Motor neuron (in vitro differentiated cells): ENCODE results near the gene LDLRAD4. TPM values are rescaled to one million over a fixed set of nuclear protein-coding genes. Genes with fewer than 3 reads are reported as not detected.

Experiments used
- ATAC-seq, 8 experiments: fragments of 200-7000 bp; cut with Tn5 transposase; replicated peaks in 6 of 8; 2 replicates each; pipeline ENCODE4 v1.8.0; 2021; ENCODE audit warnings: mild to moderate bottlenecking in 8 of 8, moderate library complexity in 8 of 8
- H3K27ac ChIP-seq, 2 donors: fragments of 250-450 bp; sonication (Bioruptor Pico); 2 replicates each; pipeline ENCODE4 v1.9.0; 2021; ENCODE audit warnings: antibody characterized with exemption in 2 of 2, mild to moderate bottlenecking in 2 of 2, moderate library complexity in 1 of 2
- H3K4me1 ChIP-seq, 2 donors: fragments of 250-450 bp; sonication (Bioruptor Pico); replicated peaks in 1 of 2; 2 replicates each; pipeline ENCODE4 v1.6.1; 2021; ENCODE audit warnings: antibody characterized with exemption in 2 of 2, mild to moderate bottlenecking in 2 of 2, moderate library complexity in 1 of 2
- H3K4me3 ChIP-seq, 5 donors: fragments of 250-450 bp; sonication (Bioruptor Pico); 2 replicates each; pipeline ENCODE4 v1.9.0; 2021; ENCODE audit warnings: antibody characterized with exemption in 5 of 5, mild to moderate bottlenecking in 5 of 5, moderate library complexity in 4 of 5
- WGBS, 10 experiments: fragments of 450-650 bp; shearing (Covaris generic); methylation state at CpG; one replicate each; pipeline ENCODE4 v1.0.0; 2022; 5-methylcytosine and 5-hydroxymethylcytosine counted together
- in situ Hi-C, 9 experiments: fragments of 400-800 bp; cut with MboI; loops; one replicate each; pipeline ENCODE4 v1.15.0; 2021; ENCODE audit warnings: low sequenced_read_pairs in 9 of 9, low pct_unique_long_range_greater_than_20kb in 2 of 9; ENCODE audit not compliant: unreplicated experiment in 9 of 9
- total RNA-seq, 8 experiments: library from RNA; unstranded; fragments of 300-600 nt; gene quantifications; 2 replicates each; pipeline versions ENCODE4 v1.2.3 to v1.2.4, GENCODE V29; 2022

LDLRAD4 gene
- total RNA-seq, 8 experiments from 2014 or later: 0.25 to 39.8 (median 1.8) TPM

- no peak overlapping the region for H3K27ac ChIP-seq
- no peak overlapping the region for H3K4me3 ChIP-seq
- in situ Hi-C loops: loop anchor here in 3 of 9 experiments (10.0 to 25.0 kb wide), 2 partner anchors 75 to 418 kb away; partner anchors contain the start of gene LDLRAD4 (in 2 of the 3)
- 0 to 67% (median 32%) methylated on average over 1 to 6 of the region's 8 CpGs for WGBS, 10 experiments
- peaks cover 4% of the 10 kb centered on the region in 2 donors for H3K4me1 ChIP-seq
- peak; percentile 97 to 99 (median 98) for ATAC-seq
Observed at GRCh38 chr18:13629841-13630715, 411.5 kb downstream of the LDLRAD4 start.

GRCh38 chr18:13630716-13631268 is 412.2 kb downstream of the LDLRAD4 start:
- ATAC-seq: no peak
- Histone ChIP-seq H3K4me3 (no peak overlapping the region), H3K27ac (no peak overlapping the region), H3K4me1 (peaks cover 4% of the 10 kb centered on the region in 2 donors)
- in situ Hi-C loops: loop anchor here in 3 of 9 experiments (10.0 to 25.0 kb wide), 2 partner anchors 76 to 418 kb away; partner anchors contain the start of gene LDLRAD4 (in 2 of the 3)
- 29 to 89% (median 71%) methylated on average over 1 to 7 of the region's 7 CpGs; no CpG with 5 or more reads in 1 of the 10 experiments for WGBS, 10 experiments

GRCh38 chr18:13633700-13634099 is 415.1 kb downstream of the LDLRAD4 start:
- no peak for ATAC-seq
- WGBS, 10 experiments: 20 to 100% (median 67%) methylated on average over 1 of the region's 5 CpGs; no CpG with 5 or more reads in 7 of the 10 experiments
- in situ Hi-C loops: loop anchor here in 3 of 9 experiments (10.0 to 25.0 kb wide), 2 partner anchors 79 to 421 kb away; partner anchors contain the start of gene LDLRAD4 (in 2 of the 3)
- Histone ChIP-seq H3K27ac (no peak overlapping the region), H3K4me3 (no peak overlapping the region), H3K4me1 (peaks cover 4% of the 10 kb centered on the region in 2 donors)

GRCh38 chr18:13635046-13635445 is 416.5 kb downstream of the LDLRAD4 start:
- 0 to 91% (median 86%) methylated on average over 2 to 5 of the region's 5 CpGs; no CpG with 5 or more reads in 2 of the 10 experiments for WGBS, 10 experiments
- ATAC-seq: no peak
- peaks cover under 1% of the 10 kb centered on the region in 2 donors for H3K4me1 ChIP-seq
- in situ Hi-C loops: loop anchor here in 3 of 9 experiments (10.0 to 25.0 kb wide), 2 partner anchors 80 to 423 kb away; partner anchors contain the start of gene LDLRAD4 (in 2 of the 3)
- H3K27ac ChIP-seq: no peak overlapping the region
- H3K4me3 ChIP-seq: no peak overlapping the region

GRCh38 chr18:13638719-13639595 is 420.4 kb downstream of the LDLRAD4 start:
- in situ Hi-C loops: loop anchor here in 3 of 9 experiments (10.0 to 25.0 kb wide), 2 partner anchors 84 to 427 kb away; partner anchors contain the start of gene LDLRAD4 (in 2 of the 3)
- no peak for ATAC-seq
- Histone ChIP-seq H3K4me3 (no peak overlapping the region), H3K4me1 (no peaks in the 10 kb centered on the region), H3K27ac (no peak overlapping the region)
- WGBS, 10 experiments: 0 to 100% (median 70%) methylated on average over 1 to 5 of the region's 10 CpGs; no CpG with 5 or more reads in 1 of the 10 experiments

GRCh38 chr18:13640266-13640860 is 421.8 kb downstream of the LDLRAD4 start:
- 43 to 100% (median 76%) methylated on average over 1 to 8 of the region's 10 CpGs; no CpG with 5 or more reads in 1 of the 10 experiments for WGBS, 10 experiments
- in situ Hi-C loops: loop anchor here in 2 of 9 experiments (25.0 kb wide), 1 partner anchor 428 kb away; the partner anchor contains the start of gene LDLRAD4 (in 2 of the 2)
- no peak for ATAC-seq

GRCh38 chr18:13641551-13642439 is 423.2 kb downstream of the LDLRAD4 start:
- ATAC-seq: peak in 3 of 8 experiments; percentile 44 to 78 (median 67)
- WGBS, 10 experiments: 40 to 100% (median 75%) methylated on average over 1 to 15 of the region's 84 CpGs; no CpG with 5 or more reads in 4 of the 10 experiments
- in situ Hi-C loops: loop anchor here in 2 of 9 experiments (25.0 kb wide), 1 partner anchor 429 kb away; the partner anchor contains the start of gene LDLRAD4 (in 2 of the 2)
- Histone ChIP-seq H3K27ac (no peak overlapping the region), H3K4me3 (no peak overlapping the region), H3K4me1 (no peaks in the 10 kb centered on the region)

More at GRCh38 chr18:13640266-13640860, 421.8 kb downstream of the LDLRAD4 start:
- no peaks in the 10 kb centered on the region for H3K4me1 ChIP-seq
- H3K27ac ChIP-seq: no peak overlapping the region
- no peak overlapping the region for H3K4me3 ChIP-seq

- Histone ChIP-seq H3K4me3 (no peak overlapping the region), H3K4me1 (no peaks in the 10 kb centered on the region), H3K27ac (no peak overlapping the region)
- WGBS, 10 experiments: 29 to 100% (median 71%) methylated on average over 1 to 7 of the region's 15 CpGs; no CpG with 5 or more reads in 5 of the 10 experiments
- ATAC-seq: no peak
- in situ Hi-C loops: loop anchor here in 2 of 9 experiments (25.0 kb wide), 1 partner anchor 430 kb away; the partner anchor contains the start of gene LDLRAD4 (in 2 of the 2)
Observed at GRCh38 chr18:13642440-13642827, 423.9 kb downstream of the LDLRAD4 start.

- Histone ChIP-seq H3K4me3 (no peak overlapping the region), H3K27ac (no peak overlapping the region), H3K4me1 (no peaks in the 10 kb centered on the region)
- ATAC-seq: no peak
- in situ Hi-C loops: loop anchor here in 2 of 9 experiments (25.0 kb wide), 1 partner anchor 431 kb away; the partner anchor contains the start of gene LDLRAD4 (in 2 of the 2)
- 50 to 80% (median 67%) methylated on average over 1 of the region's 16 CpGs; no CpG with 5 or more reads in 7 of the 10 experiments for WGBS, 10 experiments
Observed at GRCh38 chr18:13643261-13643751, 424.7 kb downstream of the LDLRAD4 start.

- peaks cover under 1 to 2% of the 10 kb centered on the region in 2 donors for H3K4me1 ChIP-seq
- no peak for ATAC-seq
- no peak overlapping the region for H3K4me3 ChIP-seq
- WGBS, 10 experiments: 40 to 93% (median 89%) methylated on average over 1 to 12 of the region's 16 CpGs; no CpG with 5 or more reads in 3 of the 10 experiments
- no peak overlapping the region for H3K27ac ChIP-seq
- in situ Hi-C loops: loop anchor here in 2 of 9 experiments (25.0 kb wide), 1 partner anchor 433 kb away; the partner anchor contains the start of gene LDLRAD4 (in 2 of the 2)
Observed at GRCh38 chr18:13645093-13645492, 426.5 kb downstream of the LDLRAD4 start.
